ENCODE measurements around the gene FUT8. TPM values are rescaled to one million over a fixed set of nuclear protein-coding genes. Genes with fewer than 3 reads are reported as not detected.

FUT8 gene
- total and polyA plus RNA-seq, 2 of the 8 experiments (the other 6 are each of a cell fraction or from before 2014, with no cell fraction given), result 10.5 to 25.1 TPM

GRCh38 chr14:65483647-65484046 lies 71.1 kb downstream of the FUT8 start:
- H3K4me3 ChIP-seq (ENCODE audit: extremely low read depth in 1 of 4, insufficient read depth in 2 of 4, low read depth in 3 of 4, low read length in 4 of 4), result no peak overlapping the region
- POLR2A ChIA-PET (ENCODE audit: partially characterized antibody), result no interaction called here
- no peak overlapping the region for H2BK5ac ChIP-seq (ENCODE audit: low read depth, low read length)
- H3K23ac ChIP-seq (ENCODE audit: insufficient read length), result no peak overlapping the region
- no peak overlapping the region for H2AFZ ChIP-seq (ENCODE audit: low read length)
- CTCF ChIA-PET (ENCODE audit: partially characterized antibody), result interaction anchor here (1.2 to 1.3 kb wide), 2 partner anchors 185 to 319 kb away, joined by 3 read pairs; no protein-coding TSS in a partner anchor
- H3K4ac ChIP-seq (replicated peaks; ENCODE audit: insufficient read length, low read depth, low read length), result no peak overlapping the region
- no peak overlapping the region for H4K5ac ChIP-seq (ENCODE audit: insufficient read length, low read depth, low read length)
- DNase-seq (ENCODE audit: low read depth in 1 of 2, low spot score in 2 of 2) (no peak), FAIRE-seq (no peak)
- H2BK12ac ChIP-seq (ENCODE audit: low read depth, low read length), result no peak overlapping the region
- no peak overlapping the region for H2BK120ac ChIP-seq (replicated peaks; ENCODE audit: low read depth, low read length)
- H3K9ac ChIP-seq (replicated peaks in 1 of 4; ENCODE audit: extremely low read depth in 1 of 4, low read depth in 3 of 4, low read length in 3 of 4), result no peak overlapping the region
- WGBS, 2 experiments (ENCODE audit: extremely low coverage in 1 of 2, insufficient coverage in 1 of 2, insufficient read length in 1 of 2, insufficient replicate concordance in 2 of 2, low coverage in 1 of 2, low lambda C conversion rate in 2 of 2, missing lambda C conversion rate in 1 of 2), result 88% methylated on average over 4 of the region's 4 CpGs; no CpG with 5 or more reads in 1 of the 2 experiments
- no peak overlapping the region for H2BK20ac ChIP-seq (ENCODE audit: low read length)
- no peaks in the 10 kb centered on the region for H3K23me2 ChIP-seq (ENCODE audit: low read depth, low read length)
- H3K36me3 ChIP-seq (ENCODE audit: control insufficient read depth in 2 of 4, insufficient read depth in 4 of 4, low read length in 3 of 4), result no peaks in the 10 kb centered on the region
- 0 out of 4 replicates have a peak, but pooled peaks cover 0 to 3% of the 10 kb centered on the region in 2 experiments for H3K79me2 ChIP-seq (ENCODE audit: control insufficient read depth in 1 of 2, insufficient read depth in 2 of 2, low read length in 2 of 2)
- H4K8ac ChIP-seq (ENCODE audit: extremely low read depth, insufficient read depth, low read length), result no peak overlapping the region
- H2BK15ac ChIP-seq (ENCODE audit: low read length), result no peak overlapping the region
- no peak overlapping the region for H3K4me2 ChIP-seq (ENCODE audit: insufficient read depth in 1 of 2, low read depth in 2 of 2, low read length in 2 of 2)
- no peak overlapping the region for H3K27ac ChIP-seq (ENCODE audit: low read depth, low read length)
- no peak overlapping the region for H3K56ac ChIP-seq (replicated peaks; ENCODE audit: insufficient read length, low read depth, low read length)
- H4K91ac ChIP-seq (replicated peaks; ENCODE audit: insufficient read length, low read length), result no peak overlapping the region
- H3K27me3 ChIP-seq (replicated peaks in 1 of 4; ENCODE audit: control insufficient read depth in 3 of 4, extremely low read depth in 1 of 4, insufficient read depth in 3 of 4, low read length in 3 of 4), result no peaks in the 10 kb centered on the region
- no peak overlapping the region for H3K18ac ChIP-seq (ENCODE audit: extremely low read depth, low read length)
- no peaks in the 10 kb centered on the region for H3K79me1 ChIP-seq (ENCODE audit: low read depth, low read length)
- H3K14ac ChIP-seq (ENCODE audit: insufficient read length), result no peak overlapping the region
- H3K9me3 ChIP-seq (ENCODE audit: insufficient read depth in 2 of 2, low read depth in 1 of 2, low read length in 1 of 2), result no peaks in the 10 kb centered on the region
- no peak overlapping the region for H2AK5ac ChIP-seq (ENCODE audit: low read depth, low read length)
- TF ChIP-seq MAX (IDR thresholded peaks at IDR 0.05) (no peak), CTBP2 (IDR thresholded peaks at IDR 0.05; ENCODE audit: borderline replicate concordance, insufficient read depth, insufficient read length, low read length) (no peak), GTF2F1 (IDR thresholded peaks at IDR 0.05; ENCODE audit: borderline replicate concordance, low read depth, low read length) (no peak), RFX5 (IDR thresholded peaks at IDR 0.05; ENCODE audit: borderline replicate concordance, low read depth, low read length) (no peak), PHF8 (conservative IDR thresholded peaks at IDR 0.05; ENCODE audit: low read depth, low read length) (no peak), CHD2 (IDR thresholded peaks at IDR 0.05; ENCODE audit: low read length) (no peak), TAF1 (IDR thresholded peaks at IDR 0.05; ENCODE audit: low read depth, low read length) (no peak)
- TF ChIP-seq, protein P1, sequence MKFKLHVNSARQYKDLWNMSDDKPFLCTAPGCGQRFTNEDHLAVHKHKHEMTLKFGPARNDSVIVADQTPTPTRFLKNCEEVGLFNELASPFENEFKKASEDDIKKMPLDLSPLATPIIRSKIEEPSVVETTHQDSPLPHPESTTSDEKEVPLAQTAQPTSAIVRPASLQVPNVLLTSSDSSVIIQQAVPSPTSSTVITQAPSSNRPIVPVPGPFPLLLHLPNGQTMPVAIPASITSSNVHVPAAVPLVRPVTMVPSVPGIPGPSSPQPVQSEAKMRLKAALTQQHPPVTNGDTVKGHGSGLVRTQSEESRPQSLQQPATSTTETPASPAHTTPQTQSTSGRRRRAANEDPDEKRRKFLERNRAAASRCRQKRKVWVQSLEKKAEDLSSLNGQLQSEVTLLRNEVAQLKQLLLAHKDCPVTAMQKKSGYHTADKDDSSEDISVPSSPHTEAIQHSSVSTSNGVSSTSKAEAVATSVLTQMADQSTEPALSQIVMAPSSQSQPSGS (IDR thresholded peaks at IDR 0.05; ENCODE audit: low read length), result no peak
- peaks cover 0 to 11% (median 5%) of the 10 kb centered on the region in 4 experiments; a peak in 4 of 7 replicates for H3K4me1 ChIP-seq (replicated peaks in 1 of 4; ENCODE audit: control insufficient read depth in 3 of 4, insufficient read depth in 4 of 4, low read length in 3 of 4)
- no peaks in the 10 kb centered on the region for H4K20me1 ChIP-seq (replicated peaks in 1 of 2; ENCODE audit: control insufficient read depth in 1 of 2, insufficient read depth in 2 of 2, low read length in 2 of 2)

Data from H1 (cell line).